Effector CD4-positive, alpha-beta T cell (primary cell): ENCODE measurements around the gene CHRNA9.
"Not testable (repeated sequence)": the region's sequence is repeated elsewhere in the genome, so short reads cannot be mapped to it uniquely, and the experiment has no call there.

Source experiments
- DNase-seq: peaks from one replicate; pipeline ENCODE4 v3.0.0-alpha.2; 2020

Gene CHRNA9

DNA sequence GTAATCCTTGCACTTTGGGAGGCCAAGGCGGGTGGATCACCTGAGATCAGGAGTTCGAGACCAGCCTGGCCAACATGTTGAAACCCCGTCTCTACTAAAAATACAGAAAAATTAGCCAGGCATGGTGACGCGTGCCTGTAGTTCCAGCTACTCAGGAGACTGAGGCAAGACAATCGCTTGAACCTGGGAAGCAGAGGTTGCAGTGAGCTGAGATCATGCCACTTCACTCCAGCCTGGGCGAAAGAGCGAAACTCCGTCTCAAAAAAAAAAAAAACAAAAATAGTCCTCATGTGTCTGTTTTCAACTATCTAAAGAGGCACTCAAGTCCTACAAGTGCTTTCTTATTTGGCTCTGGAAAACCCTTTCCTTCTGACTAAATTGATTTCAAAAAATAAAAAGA is 57.1 kb downstream of the CHRNA9 start:
- not testable (repeated sequence) for DNase-seq

DNA sequence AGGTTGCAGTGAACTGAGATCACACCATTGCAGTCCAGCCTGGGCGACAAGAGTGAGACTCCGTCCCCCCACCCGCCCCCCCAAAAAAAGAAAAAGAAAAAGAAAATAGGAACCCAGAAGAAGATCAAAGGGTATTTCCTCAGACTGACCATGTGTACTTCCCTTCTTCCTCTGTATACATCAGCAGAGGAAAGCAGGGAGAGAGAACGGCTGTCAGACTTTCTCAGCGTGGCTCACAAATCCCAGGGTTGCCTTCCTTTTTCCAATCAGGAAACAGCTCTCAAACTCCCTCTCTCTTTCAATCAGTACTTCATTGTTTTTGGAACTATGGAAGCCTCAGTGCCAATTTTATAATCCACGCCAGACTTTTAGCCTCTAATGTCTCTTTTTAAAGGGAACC is 59.1 kb downstream of the CHRNA9 start:
- DNase-seq, result no peak

DNA sequence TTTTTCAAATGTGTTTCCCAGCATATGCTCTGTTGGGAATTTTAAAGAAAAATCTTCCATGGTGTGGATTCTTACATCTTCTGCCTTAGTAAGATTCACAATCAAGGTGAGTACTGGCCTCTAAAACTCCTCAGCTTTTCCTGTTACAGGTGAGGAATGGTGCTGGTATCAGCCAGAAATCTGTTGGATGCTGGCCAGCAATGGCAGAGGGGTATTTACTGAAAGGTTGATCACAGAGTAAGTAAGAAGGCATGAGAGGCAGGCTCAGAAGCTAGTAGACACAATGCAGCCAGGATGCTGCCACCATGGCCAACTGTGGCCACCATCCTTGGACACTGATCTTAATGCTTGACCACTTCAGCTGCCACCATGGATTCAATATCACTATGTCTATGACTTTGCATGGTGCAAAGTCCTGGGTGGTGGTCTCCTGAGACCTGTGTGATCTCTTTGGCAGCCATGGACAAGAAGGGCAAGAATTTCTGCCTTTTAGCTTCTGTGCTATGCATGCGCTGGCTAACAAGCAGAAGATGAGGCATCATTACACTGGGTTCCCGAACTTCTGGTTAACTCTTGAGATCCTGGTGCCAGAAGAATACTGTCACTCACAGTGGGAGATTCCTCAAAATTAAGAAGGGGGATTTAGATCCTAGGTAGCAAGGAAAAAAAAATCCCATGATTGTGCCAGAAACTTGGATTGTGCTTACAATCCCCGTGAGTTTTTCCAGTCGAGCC is 60.2 kb downstream of the CHRNA9 start:
- DNase-seq, result no peak

DNA sequence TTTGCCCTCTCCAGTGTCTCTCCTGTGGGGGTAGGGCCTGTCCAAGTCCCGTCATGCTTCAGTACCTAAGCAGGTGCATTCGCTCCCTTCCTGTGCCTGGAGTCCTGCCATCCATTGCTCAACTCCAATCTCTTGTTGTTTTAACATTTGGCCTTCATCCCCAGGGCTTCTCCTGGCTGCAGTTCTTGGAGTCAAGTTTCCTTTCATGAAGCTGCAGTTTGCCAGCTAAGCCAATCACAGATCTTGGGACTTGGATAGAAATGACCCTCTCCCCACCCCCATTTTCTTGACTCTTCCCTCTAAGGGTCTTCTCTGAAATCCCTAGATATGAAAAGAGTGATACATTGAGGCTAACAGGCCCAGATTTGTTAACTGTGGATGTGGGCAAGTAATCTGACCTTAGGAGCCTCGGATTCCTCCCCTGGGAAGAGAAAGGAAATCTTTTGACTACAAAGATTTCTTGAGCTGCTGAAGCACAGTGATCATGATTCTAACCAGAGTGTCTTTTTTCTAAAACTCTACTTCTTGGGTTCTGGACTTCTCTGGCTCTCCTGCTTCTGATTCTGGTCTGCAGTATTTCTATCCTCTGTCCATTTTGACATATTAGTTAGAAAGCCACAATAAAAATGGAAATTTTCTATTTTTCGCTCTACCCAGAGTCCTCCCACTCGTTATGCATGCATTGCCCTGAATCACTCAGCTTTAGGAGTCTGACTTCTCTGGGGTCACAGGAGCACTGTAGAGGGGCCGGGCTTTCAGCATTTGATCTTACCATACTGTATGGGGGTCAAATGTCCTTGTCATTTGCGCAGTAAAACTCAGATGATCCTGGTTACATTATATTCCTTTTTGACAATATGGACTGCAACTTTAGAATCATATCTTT is 61.0 kb downstream of the CHRNA9 start:
- no peak for DNase-seq

DNA sequence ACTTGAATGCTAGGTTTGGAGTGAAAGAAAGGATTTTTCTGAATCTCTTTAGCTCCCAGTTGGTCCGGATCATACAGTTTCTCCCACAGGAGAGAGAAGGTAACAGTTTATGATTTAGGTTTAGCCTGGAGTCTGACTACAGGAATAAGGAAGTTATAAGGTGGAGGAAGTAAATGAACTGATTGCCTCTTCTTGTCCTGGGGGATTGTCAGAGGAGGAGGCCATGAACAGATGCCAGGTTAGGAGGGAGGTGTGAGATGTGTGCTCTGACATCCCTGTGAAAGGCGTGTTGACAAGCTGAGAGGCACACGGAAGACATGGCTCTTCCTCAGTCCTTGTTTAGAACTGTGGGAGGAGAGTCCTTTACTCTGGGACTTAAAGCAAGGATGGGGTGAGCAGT is 64.4 kb downstream of the CHRNA9 start:
- no peak for DNase-seq

DNA sequence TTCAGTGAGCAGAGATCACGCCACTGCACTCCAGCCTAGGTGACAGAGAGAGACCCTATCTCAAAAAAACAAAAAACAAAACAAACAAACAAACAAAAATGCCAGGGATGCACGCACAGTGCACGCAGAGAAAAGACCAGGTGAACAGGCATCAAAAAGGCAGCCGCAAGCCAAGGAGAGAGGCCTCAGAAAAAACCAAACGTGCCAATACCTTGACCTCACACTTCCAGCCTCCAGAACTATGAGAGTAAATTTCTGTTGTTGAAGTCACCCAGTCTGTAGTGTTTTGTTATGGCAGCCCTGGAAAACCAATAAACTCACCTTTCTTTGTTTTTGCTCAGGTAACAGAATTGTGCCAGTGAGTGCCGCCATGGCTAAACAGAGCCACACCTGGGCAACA is 66.0 kb downstream of the CHRNA9 start:
- no peak for DNase-seq

DNA sequence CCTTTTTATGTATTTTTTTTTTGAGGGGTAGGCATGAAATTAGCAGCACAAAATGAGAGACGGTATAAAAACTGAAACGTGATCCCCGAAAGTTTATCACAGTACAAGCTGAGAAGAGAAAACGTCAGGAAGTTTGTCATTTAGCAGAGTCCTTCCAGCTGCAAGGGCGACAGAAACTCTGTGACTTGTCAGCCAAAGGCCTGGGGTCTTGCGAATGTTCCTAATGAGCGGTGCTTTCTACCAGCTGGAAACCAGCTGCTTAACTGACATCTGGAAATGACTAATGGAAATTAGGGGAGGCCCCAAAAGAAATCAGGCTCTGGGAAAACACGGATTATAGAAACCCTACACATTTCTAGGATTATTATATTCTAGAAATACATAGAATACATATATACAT is 66.5 kb downstream of the CHRNA9 start:
- no peak for DNase-seq

DNA sequence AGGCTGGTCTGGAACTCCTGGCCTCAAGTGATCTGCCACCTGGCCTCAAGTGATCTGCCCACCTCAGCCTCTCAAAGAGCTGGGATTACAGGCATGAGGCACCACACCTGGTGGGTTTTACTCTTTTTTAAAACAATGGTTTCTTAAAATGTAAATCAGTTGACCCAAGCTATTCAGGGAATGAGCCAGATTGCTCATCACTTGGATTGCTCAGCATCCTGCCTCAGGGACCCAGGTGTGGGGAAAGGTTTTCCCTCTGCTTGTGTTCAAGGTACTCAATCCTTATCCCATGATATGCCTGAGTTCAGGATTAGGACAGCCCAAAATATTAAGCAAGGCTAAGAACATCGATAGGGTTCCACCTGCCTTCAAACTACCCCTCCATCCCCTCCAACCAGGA is 67.4 kb downstream of the CHRNA9 start:
- DNase-seq, result no peak

DNA sequence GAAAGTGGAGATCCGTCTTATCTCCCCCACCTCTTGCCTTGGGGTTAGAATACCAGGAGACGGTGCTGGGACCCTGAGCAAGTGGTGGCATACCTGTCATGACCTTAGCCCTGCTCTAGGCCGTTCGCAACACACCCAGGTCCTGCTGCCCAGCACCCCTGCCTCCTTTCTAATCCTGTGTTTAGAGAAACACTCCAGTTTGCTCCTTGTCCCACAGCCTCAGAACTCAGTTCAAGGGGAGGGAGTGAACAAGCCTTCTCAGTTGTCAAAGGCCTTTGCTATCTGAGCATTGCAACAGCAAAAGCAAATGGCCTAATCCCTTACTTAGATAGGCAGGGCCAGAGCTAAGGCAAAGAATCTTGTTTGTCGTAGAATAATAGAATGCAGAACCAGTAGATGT is 67.9 kb downstream of the CHRNA9 start:
- DNase-seq, result no peak
